Stimulated activated CD4-positive, alpha-beta T cell treated with anti-CD3 and anti-CD28 coated beads, Interleukin-4, amount 100 ng/mL, for 48 hours (primary cell): ENCODE results near the gene DHRS3.
"Not testable (repeated sequence)": the region's sequence is repeated elsewhere in the genome, so short reads cannot be mapped to it uniquely, and the experiment has no call there.

Source experiments
- DNase-seq, 2 donors: peaks; one replicate each; pipeline ENCODE4 v3.0.0-alpha.2; 2020; ENCODE audit warnings: low read depth in 2 of 2

The DHRS3 gene

GRCh38 chr1:12539320-12539704 lies 78.7 kb downstream of the DHRS3 start:
- no peak for DNase-seq

GRCh38 chr1:12538536-12538935 lies 79.5 kb downstream of the DHRS3 start:
- DNase-seq: not testable (repeated sequence)

- DNase-seq: no peak
These were observed 80.0 kb downstream of the DHRS3 start for GRCh38 chr1:12537906-12538461.

GRCh38 chr1:12537294-12537693 lies 80.7 kb downstream of the DHRS3 start:
- no peak for DNase-seq

- no peak for DNase-seq
These were observed 81.9 kb downstream of the DHRS3 start for GRCh38 chr1:12536023-12536639.

GRCh38 chr1:12532405-12533315 lies 85.3 kb downstream of the DHRS3 start:
- DNase-seq: no peak

GRCh38 chr1:12531179-12531499 lies 86.9 kb downstream of the DHRS3 start:
- no peak for DNase-seq

- no peak for DNase-seq
These were observed 87.4 kb downstream of the DHRS3 start for GRCh38 chr1:12530462-12531178.

- DNase-seq: no peak
These were observed 88.3 kb downstream of the DHRS3 start for GRCh38 chr1:12529640-12530174.

GRCh38 chr1:12528021-12528852 lies 89.8 kb downstream of the DHRS3 start:
- DNase-seq: no peak

GRCh38 chr1:12527564-12527963 lies 90.4 kb downstream of the DHRS3 start:
- DNase-seq: no peak

DNA sequence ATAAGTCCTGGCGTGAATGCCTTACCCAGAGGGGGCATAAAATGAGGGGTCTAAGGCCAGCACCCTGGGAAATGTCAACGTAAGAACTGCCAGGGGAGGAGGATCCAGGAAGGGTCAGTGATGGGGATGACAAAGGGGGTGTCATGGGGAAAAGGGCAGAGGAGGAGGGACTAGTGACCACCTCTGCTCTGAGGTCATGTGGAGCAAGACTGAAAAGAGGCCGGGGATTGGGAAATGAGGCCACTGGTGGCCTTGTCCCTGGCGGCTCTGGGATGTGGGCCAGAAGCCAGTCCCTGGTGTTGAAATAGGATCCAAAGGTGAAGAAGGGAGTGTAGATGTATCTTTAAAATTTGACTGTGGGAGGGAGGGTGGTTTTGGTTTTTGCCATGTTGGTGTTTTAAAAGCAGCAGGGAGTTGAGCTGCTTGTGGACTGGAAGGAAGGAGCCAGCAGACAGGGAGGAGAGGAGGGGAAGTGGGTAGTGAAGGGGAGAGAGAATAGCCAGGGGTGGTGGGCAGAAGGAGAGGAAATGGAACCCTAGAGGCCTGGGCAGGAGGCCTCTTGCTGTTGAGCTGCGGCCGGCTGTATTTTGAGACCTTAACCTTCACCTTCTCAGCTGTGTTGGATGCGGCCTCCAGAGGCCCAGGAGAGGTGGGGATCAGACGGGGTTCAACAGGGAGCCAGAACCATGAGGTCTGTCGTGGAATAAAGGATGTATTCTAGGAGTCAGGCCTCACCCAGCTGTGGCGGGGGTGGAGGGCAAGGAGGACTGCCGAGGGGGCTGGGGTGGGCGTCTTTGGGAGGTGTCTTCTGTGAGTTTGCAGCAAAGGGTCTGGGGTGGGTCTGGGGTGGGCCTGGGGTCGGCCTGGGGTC lies 92.5 kb downstream of the DHRS3 start:
- DNase-seq: no peak

GRCh38 chr1:12524266-12524665 lies 93.7 kb downstream of the DHRS3 start:
- DNase-seq: no peak

GRCh38 chr1:12522780-12523179 lies 95.2 kb downstream of the DHRS3 start:
- DNase-seq: not testable (repeated sequence)

DNA sequence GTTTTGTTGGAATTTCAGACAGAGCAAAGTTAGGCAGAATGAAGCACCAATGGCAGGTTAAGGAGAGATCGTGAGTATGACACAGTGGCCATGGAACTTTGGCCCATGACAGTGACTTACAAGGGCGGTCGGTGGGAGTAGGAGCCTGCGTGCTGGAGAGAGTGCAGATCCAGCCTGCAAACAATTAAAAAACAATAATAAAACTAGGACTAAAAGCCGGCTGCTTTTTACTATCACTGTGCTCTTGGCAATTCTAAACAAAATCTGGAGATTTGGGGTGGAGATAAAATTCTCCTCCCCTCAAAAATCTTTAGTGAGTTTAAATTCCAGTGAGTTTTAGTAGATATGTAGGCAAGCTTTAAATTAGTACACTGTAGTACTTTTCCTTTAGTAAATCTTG lies 96.9 kb downstream of the DHRS3 start:
- DNase-seq: no peak

GRCh38 chr1:12519693-12520364 lies 98.2 kb downstream of the DHRS3 start:
- no peak for DNase-seq

DNA sequence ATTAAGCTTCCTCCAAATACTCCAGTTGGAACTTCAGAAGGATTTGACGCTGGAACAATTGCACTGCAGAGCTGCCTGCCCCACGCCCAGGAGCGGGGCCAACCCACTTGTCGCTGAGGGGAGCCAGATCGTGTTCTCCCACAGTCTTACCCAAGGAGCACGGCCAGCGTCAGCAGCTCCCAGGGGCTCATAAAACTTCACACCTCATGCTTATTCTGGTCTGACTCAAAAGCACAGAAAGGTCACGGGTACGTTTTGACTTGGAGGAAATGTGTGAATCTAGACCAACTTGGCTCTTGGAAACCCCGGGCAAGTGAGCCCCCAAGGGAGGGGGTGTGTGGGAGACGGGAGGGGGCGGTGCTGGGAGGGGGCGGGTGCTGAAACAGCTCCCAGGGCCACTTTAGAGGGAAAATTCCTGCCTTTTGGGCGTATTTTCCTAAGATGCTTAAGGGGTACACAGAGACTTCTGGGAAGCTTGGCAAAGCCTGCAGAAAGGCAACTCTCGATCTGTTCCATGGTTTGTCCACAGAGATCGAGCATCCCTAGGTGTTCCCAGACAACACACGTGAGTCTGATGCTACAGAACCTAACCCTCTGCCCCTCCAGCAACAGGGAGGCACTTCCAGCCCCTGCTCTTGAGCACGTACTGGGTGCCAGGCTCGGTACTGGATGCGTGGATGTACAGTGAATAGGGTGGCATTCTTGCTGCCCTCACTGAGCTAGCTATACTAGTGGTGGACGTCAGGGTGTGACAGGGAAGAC lies 98.9 kb downstream of the DHRS3 start:
- DNase-seq: peak; percentile 37 to 39
